ENCODE data around the gene VIT.

The VIT gene

DNA sequence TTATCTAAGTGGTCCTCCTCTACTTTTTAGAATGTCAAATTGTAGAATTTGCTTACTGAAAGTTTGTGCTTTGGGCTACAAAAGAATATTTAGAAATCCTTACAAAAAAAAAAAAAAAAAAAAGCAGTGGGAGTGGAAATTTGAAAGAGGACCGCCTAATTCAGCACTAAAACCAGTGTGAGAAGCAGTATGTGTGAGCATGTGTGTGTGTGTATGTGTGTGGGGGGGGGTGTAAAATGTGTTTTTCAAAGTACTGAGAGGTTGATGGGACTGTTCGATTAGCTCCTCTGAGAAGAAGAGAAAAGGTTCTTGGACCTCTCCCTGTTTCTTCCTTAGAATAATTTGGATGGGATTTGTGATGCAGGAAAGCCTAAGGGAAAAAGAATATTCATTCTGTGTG, at the start of gene VIT:
TSS of gene VIT (plus strand) at position 175 of the 400 bp plus-strand sequence. CDS start 19,664 bp downstream, outside the sequence.
- no peak for DNase-seq

- DNase-seq: no peak
Observed at GRCh38 chr2:36650031-36650829, 46.3 kb upstream of the VIT start.

DNA sequence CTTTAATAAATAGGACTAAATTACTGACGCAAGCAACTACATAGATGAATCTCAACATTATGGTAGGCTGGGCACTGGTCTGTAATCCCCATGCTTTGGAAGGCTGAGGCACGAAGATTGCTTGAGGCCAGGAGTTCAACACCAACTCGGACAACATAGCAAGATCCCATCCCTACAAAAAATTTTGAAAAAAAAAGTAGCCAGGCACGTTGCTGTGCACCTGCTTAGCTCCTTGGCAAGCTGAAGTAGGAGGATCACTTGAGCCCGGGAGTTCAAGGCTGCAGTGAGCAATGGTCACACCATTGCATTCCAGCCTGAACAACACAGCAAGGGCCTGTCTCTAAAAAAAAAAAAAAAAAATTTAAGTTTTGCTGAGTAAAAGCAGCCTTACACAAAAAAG, 43.4 kb upstream of the VIT start:
- DNase-seq: no peak

- DNase-seq: no peak
Observed at GRCh38 chr2:36653967-36654694, 42.4 kb upstream of the VIT start.

DNA sequence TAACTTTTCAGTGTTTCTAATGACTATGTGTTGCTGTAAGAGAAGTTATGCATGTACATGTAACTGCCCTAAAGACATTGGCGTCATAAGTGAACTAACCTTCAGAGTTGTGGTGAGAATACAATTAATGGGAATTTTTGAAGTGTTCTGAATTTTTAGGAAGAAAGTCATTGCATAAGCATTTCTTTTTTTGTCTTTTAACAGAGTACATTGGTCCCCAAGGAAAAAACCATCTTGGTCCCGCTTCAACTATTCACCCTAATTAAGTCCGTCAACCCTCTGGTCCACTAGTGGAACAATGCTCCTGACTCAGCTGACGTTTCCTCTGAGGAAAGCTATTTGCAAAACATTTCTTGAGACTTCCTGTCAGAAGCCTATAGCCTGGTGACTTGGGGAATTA, 41.1 kb upstream of the VIT start:
- no peak for DNase-seq

- no peak for DNase-seq
Observed at GRCh38 chr2:36657703-36658102, 38.8 kb upstream of the VIT start.

DNA sequence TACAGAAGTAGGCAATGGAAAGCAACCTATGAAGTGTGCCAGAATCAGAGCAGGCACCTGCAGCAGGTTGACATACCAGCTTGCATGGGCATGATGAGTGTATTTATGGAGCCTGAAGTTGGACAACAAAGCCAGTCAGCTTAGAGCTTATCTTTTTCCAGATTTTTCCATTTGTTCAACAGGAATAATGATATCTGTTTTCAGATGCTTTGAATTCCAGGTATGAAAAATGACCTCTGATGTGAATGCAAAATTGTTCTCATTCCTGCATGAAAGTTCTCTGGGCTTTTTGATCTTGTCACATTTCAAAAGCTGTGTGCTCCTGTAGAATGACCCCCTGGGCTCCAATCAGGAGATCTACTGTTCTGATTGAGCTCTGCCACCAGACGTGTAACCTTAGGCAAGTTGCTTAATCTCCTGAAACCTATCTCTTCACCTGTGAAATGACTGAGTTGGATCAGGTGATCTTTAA, 38.2 kb upstream of the VIT start:
- DNase-seq: no peak

- DNase-seq: no peak
Observed at GRCh38 chr2:36659218-36659617, 37.3 kb upstream of the VIT start.

DNA sequence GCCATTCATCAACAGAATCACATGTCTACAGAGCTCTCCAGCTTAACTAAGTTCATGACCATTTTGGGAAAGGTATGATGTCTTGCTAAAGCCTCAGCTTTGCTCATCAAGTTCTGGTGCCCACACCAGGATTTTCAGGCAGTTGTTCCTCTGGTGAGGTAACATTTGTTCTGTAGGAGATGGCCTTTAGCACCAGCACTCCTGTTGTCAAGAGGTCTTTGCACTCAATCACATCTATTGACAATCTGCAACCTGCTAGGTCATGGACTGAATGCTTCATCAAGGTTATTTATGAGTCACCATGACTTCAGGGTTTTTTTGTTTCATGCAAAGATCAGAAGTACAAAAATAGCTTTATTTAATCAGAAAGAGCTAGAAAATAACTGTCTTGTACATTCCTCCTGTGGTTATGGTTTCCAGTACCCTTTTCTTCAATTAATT, 36.6 kb upstream of the VIT start:
- no peak for DNase-seq

DNA sequence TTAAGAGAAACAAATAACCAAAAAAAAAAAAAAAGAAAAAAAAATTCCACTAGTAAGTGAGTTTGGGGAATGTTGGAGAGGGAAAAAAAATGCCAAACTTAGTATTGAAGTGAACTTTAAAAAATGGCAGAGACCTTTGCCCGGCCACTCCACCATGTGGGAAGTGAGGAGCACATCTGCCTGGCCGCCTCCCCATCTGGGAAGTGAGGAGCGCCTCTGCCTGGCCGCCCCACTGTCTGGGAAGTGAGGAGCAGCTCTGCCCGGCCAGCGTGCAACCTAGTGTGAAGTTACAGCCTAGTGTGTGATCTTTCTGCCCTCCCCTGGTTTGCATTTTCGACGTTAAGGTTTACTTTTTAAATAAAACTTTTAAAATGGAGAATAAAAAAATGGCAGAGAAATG, 33.9 kb upstream of the VIT start:
- DNase-seq: no peak

- DNase-seq: no peak
Observed at GRCh38 chr2:36663295-36663694, 33.2 kb upstream of the VIT start.

GRCh38 chr2:36663851-36664695, 32.4 kb upstream of the VIT start:
- peak; percentile 18 for DNase-seq

DNA sequence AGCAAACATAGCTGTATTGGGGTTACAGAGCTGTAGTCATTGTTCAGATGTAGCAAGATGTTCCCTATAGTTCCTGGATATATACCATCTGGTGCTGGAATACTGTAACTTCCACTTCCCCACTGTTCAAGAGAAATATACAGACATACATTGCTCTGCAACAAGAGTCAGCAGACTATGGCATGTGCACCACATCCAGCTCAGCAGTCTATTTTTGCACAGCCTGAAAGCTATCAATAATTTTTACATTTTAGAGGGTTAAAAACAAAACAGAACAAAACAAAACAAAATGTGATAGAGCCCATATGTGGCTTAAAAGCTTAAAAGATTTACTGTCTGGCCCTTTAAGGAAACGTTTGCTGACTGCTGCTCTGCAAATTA, 31.8 kb upstream of the VIT start:
- DNase-seq: no peak

DNA sequence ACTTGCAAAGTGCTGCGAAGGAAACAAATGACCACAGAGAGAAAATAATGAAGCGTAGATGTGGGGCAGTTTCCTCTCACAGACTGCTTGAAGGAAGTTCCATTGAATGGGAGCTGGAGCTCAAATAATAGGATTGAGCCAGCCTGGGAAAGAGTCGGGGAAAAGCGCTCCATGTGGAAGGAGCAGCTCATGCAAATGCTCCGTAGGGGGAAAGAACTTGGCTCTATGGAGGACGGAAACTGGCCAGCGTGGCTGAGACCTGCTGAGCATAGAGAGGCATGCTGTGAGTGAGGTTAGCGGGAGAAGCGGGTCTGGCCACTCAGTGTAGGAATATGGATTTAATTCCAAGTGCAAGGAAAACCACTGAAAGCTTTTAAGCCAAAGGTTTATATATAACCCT, 28.6 kb upstream of the VIT start:
- DNase-seq: no peak

DNA sequence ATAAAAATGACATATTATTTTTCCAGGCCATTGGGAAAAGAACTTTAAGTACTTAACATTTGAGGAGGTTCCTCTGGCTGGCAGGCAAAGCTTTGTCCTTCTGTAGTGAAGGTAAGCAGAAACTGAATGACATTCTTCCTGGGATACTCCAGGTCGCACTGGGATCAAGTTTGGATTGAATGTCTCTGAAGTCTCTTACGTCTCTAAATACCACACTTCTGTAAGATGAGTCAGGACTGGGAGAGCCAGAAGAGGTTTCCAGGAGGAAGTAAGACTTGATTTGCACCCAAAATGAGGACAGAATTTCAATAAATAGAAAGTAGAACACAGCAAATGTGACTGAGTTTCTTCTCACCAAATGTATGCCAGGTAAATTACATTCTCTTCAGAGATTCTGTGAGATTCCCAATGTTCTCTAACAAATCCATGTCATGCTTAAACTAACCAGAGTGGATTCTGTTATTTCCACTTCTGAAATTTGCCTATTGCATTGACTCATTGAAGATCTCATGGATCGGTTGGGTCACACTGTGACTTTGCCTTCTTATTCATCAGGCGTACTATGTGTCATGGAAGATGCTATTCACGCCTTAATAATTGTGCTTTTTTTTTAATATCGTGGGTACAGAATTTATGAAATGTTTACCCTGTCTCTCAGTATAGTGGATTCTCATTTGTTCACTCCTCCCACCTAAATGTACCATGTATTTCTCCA, 25.5 kb upstream of the VIT start:
- DNase-seq: no peak

- no peak for DNase-seq
Observed at GRCh38 chr2:36671731-36672130, 24.8 kb upstream of the VIT start.

- DNase-seq: no peak
Observed at GRCh38 chr2:36672199-36672598, 24.3 kb upstream of the VIT start.

- DNase-seq: no peak
Observed at GRCh38 chr2:36675579-36676282, 20.8 kb upstream of the VIT start.

GRCh38 chr2:36676364-36676763, 20.1 kb upstream of the VIT start:
- no peak for DNase-seq

DNA sequence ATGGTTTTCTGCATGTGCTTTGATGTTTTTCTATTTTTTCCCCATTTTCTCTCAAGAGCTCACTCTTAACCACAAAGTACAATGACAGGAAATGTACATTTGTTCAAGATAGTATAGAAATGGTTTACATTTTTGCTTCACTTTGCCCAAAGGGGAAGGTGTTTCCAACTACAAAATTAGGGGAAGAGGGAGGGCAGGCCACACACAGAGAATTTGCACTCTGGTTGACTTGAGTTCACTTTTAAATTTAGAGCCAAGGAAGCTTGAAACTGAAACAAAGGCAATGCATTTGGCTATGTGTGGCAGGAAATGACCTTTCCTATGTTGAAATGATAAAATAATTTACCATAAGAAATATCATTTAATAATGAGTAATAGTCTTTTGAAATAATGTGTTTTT, 19.1 kb upstream of the VIT start:
- no peak for DNase-seq

GRCh38 chr2:36677996-36678605, 18.4 kb upstream of the VIT start:
- DNase-seq: no peak

DNA sequence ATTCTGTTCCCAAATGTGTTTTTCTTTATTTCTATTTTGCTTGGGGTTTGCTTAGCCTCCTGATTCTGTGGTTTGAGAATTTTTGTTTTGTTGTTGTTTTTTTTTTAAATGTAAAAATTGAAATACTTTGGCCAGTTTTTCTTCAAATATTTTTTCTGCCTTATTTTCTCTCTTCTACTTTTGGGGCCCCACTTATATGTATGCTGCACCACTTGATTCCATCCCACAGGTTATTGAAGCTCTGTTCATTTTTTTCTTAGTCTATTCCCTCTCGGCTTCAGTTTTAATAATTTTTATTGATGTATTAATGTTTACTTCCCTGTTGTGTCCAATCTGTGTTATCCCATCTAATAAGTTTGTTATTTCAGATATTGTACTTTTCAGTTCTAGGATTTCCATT, 17.7 kb upstream of the VIT start:
- no peak for DNase-seq

All from NCI-H774 (cell line).